ENCODE data around the gene ITPK1. TPM values are rescaled to one million over a fixed set of nuclear protein-coding genes. Genes with fewer than 3 reads are reported as not detected.

ITPK1 gene
- total and polyA plus RNA-seq, 10 of the 15 experiments (the other 5 are each of a cell fraction or from before 2014, with no cell fraction given), result 1.3 to 73.2 (median 27.0) TPM

GRCh38 chr14:93035917-93036651, 79.6 kb downstream of the ITPK1 start:
- no peaks in the 10 kb centered on the region for H4K20me1 ChIP-seq (ENCODE audit: control insufficient read depth, insufficient read depth)
- ATAC-seq (no peak), DNase-seq (ENCODE audit: low read depth, low spot score) (no peak), FAIRE-seq (no peak)
- H3K36me3 ChIP-seq (ENCODE audit: control insufficient read depth in 2 of 2, insufficient read depth in 2 of 2, low read length in 1 of 2), result peaks cover 0 to 2% of the 10 kb centered on the region in 2 experiments; a peak in 2 of 4 replicates
- BruUV-seq (replicated peaks), result no TSS peak
- no peaks in the 10 kb centered on the region for H3K9me3 ChIP-seq (replicated peaks; ENCODE audit: control insufficient read depth, insufficient read depth, low read length)
- no peak overlapping the region for H3K4me3 ChIP-seq
- ChIA-PET SMC1A (ENCODE audit: uncharacterized antibody, unreplicated experiment) (interaction anchor here (1.4 to 5.0 kb wide), 2 partner anchors 76 to 96 kb away, joined by 4 to 61 read pairs; no protein-coding TSS in a partner anchor), RAD21 (ENCODE audit: unreplicated experiment) (interaction anchor here (2.3 kb wide), 2 partner anchors 73 to 78 kb away, joined by 7 to 19 read pairs; no protein-coding TSS in a partner anchor), CTCF (interaction anchor here (1.3 to 4.2 kb wide), 3 partner anchors 24 to 78 kb away, joined by 5 to 56 read pairs (median 6); no protein-coding TSS in a partner anchor), POLR2A (no interaction called here)
- no peak overlapping the region for H2AFZ ChIP-seq (ENCODE audit: control insufficient read depth, low read depth, low read length)
- intact Hi-C loops (cut with micrococcal nuclease; ENCODE audit: unreplicated experiment) (no loop called here), in situ Hi-C loops (cut with MboI) (no loop called here)
- H3K4me1 ChIP-seq (ENCODE audit: control insufficient read depth, insufficient read depth, low read length), result peaks cover 41% of the 10 kb centered on the region
- H3K4me2 ChIP-seq (ENCODE audit: control insufficient read depth, insufficient read depth), result no peak overlapping the region
- H3K9ac ChIP-seq (ENCODE audit: control insufficient read depth, insufficient read depth, low read length), result no peak overlapping the region
- H3K27me3 ChIP-seq (replicated peaks in 1 of 2; ENCODE audit: control insufficient read depth in 2 of 2, insufficient read depth in 2 of 2, low read length in 1 of 2), result no peaks in the 10 kb centered on the region
- H3K27ac ChIP-seq (ENCODE audit: control insufficient read depth, insufficient read depth), result peak overlapping the region; percentile 28
- peaks cover 11% of the 10 kb centered on the region for H3K79me2 ChIP-seq (ENCODE audit: control insufficient read depth, insufficient read depth, low read length)
- 68% methylated on average over 22 of the region's 22 CpGs for WGBS (ENCODE audit: insufficient coverage, insufficient replicate concordance, low lambda C conversion rate, missing lambda C conversion rate)
- TF ChIP-seq IRF4 (IDR thresholded peaks at IDR 0.05; ENCODE audit: low read depth, low read length) (no peak), MLLT1 (IDR thresholded peaks at IDR 0.05) (no peak), GATAD2B (conservative IDR thresholded peaks at IDR 0.05; ENCODE audit: low read depth) (no peak), ZNF687 (IDR thresholded peaks at IDR 0.05) (peak; percentile 34; the same call in 1 of the 2 replicates), DPF2 (IDR thresholded peaks at IDR 0.05) (0 out of 2 replicates have a peak, but pooled peaks have one; percentile 28), SKIL (IDR thresholded peaks at IDR 0.05; ENCODE audit: low read depth, poor library complexity, severe bottlenecking) (no peak), SMAD1 (IDR thresholded peaks at IDR 0.05; ENCODE audit: low read depth, partially characterized antibody) (no peak), TARDBP (IDR thresholded peaks at IDR 0.05; ENCODE audit: borderline replicate concordance) (no peak), ZNF24 (IDR thresholded peaks at IDR 0.05) (no peak), CHD2 (IDR thresholded peaks at IDR 0.05; ENCODE audit: borderline replicate concordance, low read depth, low read length) (no peak), MTA3 (IDR thresholded peaks at IDR 0.05; ENCODE audit: borderline replicate concordance, low read length) (no peak), MEF2B (IDR thresholded peaks at IDR 0.05; ENCODE audit: partially characterized antibody, poor library complexity, severe bottlenecking) (peak; percentile 72), USF1 (IDR thresholded peaks at IDR 0.05; ENCODE audit: borderline replicate concordance, extremely low read length, insufficient read depth, low read depth, low read length) (peak; percentile 64), BHLHE40 (IDR thresholded peaks at IDR 0.05; ENCODE audit: borderline replicate concordance in 1 of 2, low read depth in 2 of 2, low read length in 1 of 2) (peak; percentile 77 to 89)

Measured in GM12878 (cell line).